H1 (cell line): Measurements from ENCODE around the gene ASF1A. TPM values are rescaled to one million over a fixed set of nuclear protein-coding genes. Genes with fewer than 3 reads are reported as not detected.

Experiments
- CTCF ChIA-PET: fragments of 300-600 bp; sonication (Branson Sonifier 250); formaldehyde crosslinking; loops from one replicate; lab custom pipeline; 2021; ENCODE audit not compliant: partially characterized antibody; lab: Charles Lee
- POLR2A ChIA-PET: fragments of 300-600 bp; sonication (Branson Sonifier 250); formaldehyde crosslinking; loops from one replicate; lab custom pipeline; 2021; ENCODE audit warnings: inconsistent platforms; ENCODE audit not compliant: partially characterized antibody; lab: Charles Lee
- DNase-seq, 2 experiments: peaks; one replicate each; pipeline versions ENCODE4 v3.0.0 to v3.0.0-alpha.2; 2010 to 2022; ENCODE audit warnings: low spot score in 2 of 2, low read depth in 1 of 2, mixed read lengths in 1 of 2
- FAIRE-seq: peaks from 2 replicates; lab custom pipeline; 2011; peaks lifted over from hg19 to GRCh38; lab: Jason Lieb, UNC
- H2AFZ ChIP-seq: 2 replicates; pipeline ENCODE4 v1.8.1; 2012; ENCODE audit warnings: low read length, inconsistent platforms
- H2AK5ac ChIP-seq: 2 replicates; pipeline ENCODE4 v1.6.1; 2013; ENCODE audit warnings: low read depth, low read length
- H2BK120ac ChIP-seq: replicated peaks from 2 replicates; pipeline ENCODE3; 2013; ENCODE audit warnings: low read depth, low read length, inconsistent platforms
- H2BK12ac ChIP-seq: 2 replicates; pipeline ENCODE4 v1.6.1; 2013; ENCODE audit warnings: low read depth, low read length
- H2BK15ac ChIP-seq: 2 replicates; pipeline ENCODE4 v1.6.1; 2013; ENCODE audit warnings: low read length
- H2BK20ac ChIP-seq: 2 replicates; pipeline ENCODE4 v1.6.1; 2013; ENCODE audit warnings: low read length
- H2BK5ac ChIP-seq: 2 replicates; pipeline ENCODE4 v1.6.1; 2013; ENCODE audit warnings: low read depth, low read length
- H3K14ac ChIP-seq: 2 replicates; pipeline ENCODE4 v1.6.1; 2013; ENCODE audit warnings: inconsistent platforms; ENCODE audit not compliant: insufficient read length
- H3K18ac ChIP-seq: 2 replicates; pipeline ENCODE4 v1.6.1; 2013; ENCODE audit warnings: low read length; ENCODE audit errors: extremely low read depth
- H3K23ac ChIP-seq: 2 replicates; pipeline ENCODE4 v1.6.1; 2013; ENCODE audit warnings: inconsistent platforms; ENCODE audit not compliant: insufficient read length
- H3K23me2 ChIP-seq: 2 replicates; pipeline ENCODE4 v1.6.1; 2013; ENCODE audit warnings: low read depth, low read length
- H3K27ac ChIP-seq: 2 replicates; pipeline ENCODE4 v1.6.1; 2011; ENCODE audit warnings: low read depth, low read length, inconsistent platforms
- H3K27me3 ChIP-seq, 4 experiments: replicated peaks in 1 of 4; 1 replicate in 1 of 4; 2 replicates in 3 of 4; pipeline versions ENCODE4 v1.6.1 to v1.8.1; 2011 to 2013; ENCODE audit warnings: low read length in 3 of 4, mild to moderate bottlenecking in 3 of 4, inconsistent platforms in 2 of 4, mixed read lengths in 2 of 4, moderate library complexity in 1 of 4; ENCODE audit not compliant: control insufficient read depth in 3 of 4, insufficient read depth in 3 of 4; ENCODE audit errors: extremely low read depth in 1 of 4
- H3K36me3 ChIP-seq, 4 experiments: 2 replicates each; pipeline versions ENCODE4 v1.6.1 to v1.8.1; 2011 to 2013; ENCODE audit warnings: mild to moderate bottlenecking in 4 of 4, low read length in 3 of 4, moderate library complexity in 2 of 4, control low read depth in 1 of 4, inconsistent platforms in 1 of 4; ENCODE audit not compliant: insufficient read depth in 4 of 4, control insufficient read depth in 2 of 4
- H3K4ac ChIP-seq: replicated peaks from 2 replicates; pipeline ENCODE3; 2013; ENCODE audit warnings: low read length, low read depth, mixed read lengths, inconsistent platforms; ENCODE audit not compliant: insufficient read length
- H3K4me1 ChIP-seq, 4 experiments: replicated peaks in 1 of 4; 1 replicate in 1 of 4; 2 replicates in 3 of 4; pipeline versions ENCODE4 v1.6.1 to v1.8.1; 2011 to 2013; ENCODE audit warnings: low read length in 3 of 4, inconsistent platforms in 2 of 4, mixed read lengths in 1 of 4; ENCODE audit not compliant: insufficient read depth in 4 of 4, control insufficient read depth in 3 of 4
- H3K4me2 ChIP-seq, 2 experiments: 2 replicates each; pipeline versions ENCODE4 v1.6.1 to v1.8.1; 2011 to 2013; ENCODE audit warnings: low read depth in 2 of 2, low read length in 2 of 2, control low read depth in 1 of 2, inconsistent platforms in 1 of 2, mild to moderate bottlenecking in 1 of 2; ENCODE audit not compliant: insufficient read depth in 1 of 2
- H3K4me3 ChIP-seq, 4 experiments: fragments of 200-600, 300-600 bp in 1 of 4; sonication (generic), shearing (Covaris generic), sonication (Bioruptor Twin) in 1 of 4; 2 replicates each; pipeline versions ENCODE4 v1.5.1 to v1.8.1; 2011 to 2016; ENCODE audit warnings: low read length in 4 of 4, low read depth in 3 of 4, control low read depth in 2 of 4, inconsistent platforms in 2 of 4, mild to moderate bottlenecking in 2 of 4, mixed read lengths in 1 of 4, moderate library complexity in 1 of 4; ENCODE audit not compliant: insufficient read depth in 2 of 4; ENCODE audit errors: extremely low read depth in 1 of 4
- H3K56ac ChIP-seq: replicated peaks from 2 replicates; pipeline ENCODE3; 2013; ENCODE audit warnings: low read depth, mild to moderate bottlenecking, mixed read lengths, low read length, inconsistent platforms; ENCODE audit not compliant: insufficient read length
- H3K79me1 ChIP-seq: 2 replicates; pipeline ENCODE4 v1.6.1; 2013; ENCODE audit warnings: low read depth, low read length, control low read depth
- H3K79me2 ChIP-seq, 2 experiments: 2 replicates each; pipeline versions ENCODE4 v1.6.1 to v1.8.1; 2012 to 2013; ENCODE audit warnings: low read length in 2 of 2, mild to moderate bottlenecking in 2 of 2, inconsistent platforms in 1 of 2; ENCODE audit not compliant: insufficient read depth in 2 of 2, control insufficient read depth in 1 of 2
- H3K9ac ChIP-seq, 4 experiments: replicated peaks in 1 of 4; 1 replicate in 1 of 4; 2 replicates in 3 of 4; pipeline versions ENCODE4 v1.6.1 to v1.8.1; 2011 to 2013; ENCODE audit warnings: low read depth in 3 of 4, low read length in 3 of 4, control low read depth in 2 of 4, mild to moderate bottlenecking in 2 of 4, moderate library complexity in 2 of 4, inconsistent platforms in 1 of 4; ENCODE audit errors: extremely low read depth in 1 of 4
- H3K9me3 ChIP-seq, 2 experiments: 2 replicates each; pipeline versions ENCODE4 v1.6.1 to v1.8.1; 2012 to 2013; ENCODE audit warnings: mild to moderate bottlenecking in 2 of 2, moderate library complexity in 2 of 2, control low read depth in 1 of 2, inconsistent platforms in 1 of 2, low read depth in 1 of 2, low read length in 1 of 2, mixed read lengths in 1 of 2; ENCODE audit not compliant: insufficient read depth in 2 of 2
- H4K20me1 ChIP-seq, 2 experiments: replicated peaks in 1 of 2; 2 replicates each; pipeline versions ENCODE3 to v1.8.1; 2011 to 2013; ENCODE audit warnings: inconsistent platforms in 2 of 2, low read length in 2 of 2, mild to moderate bottlenecking in 1 of 2; ENCODE audit not compliant: insufficient read depth in 2 of 2, control insufficient read depth in 1 of 2
- H4K5ac ChIP-seq: 2 replicates; pipeline ENCODE4 v1.6.1; 2013; ENCODE audit warnings: low read length, low read depth, mixed read lengths, inconsistent platforms; ENCODE audit not compliant: insufficient read length
- H4K8ac ChIP-seq: 2 replicates; pipeline ENCODE4 v1.8.0; 2013; ENCODE audit warnings: mild to moderate bottlenecking, moderate library complexity, low read length, inconsistent platforms; ENCODE audit not compliant: insufficient read depth; ENCODE audit errors: extremely low read depth
- H4K91ac ChIP-seq: replicated peaks from 2 replicates; pipeline ENCODE3; 2013; ENCODE audit warnings: low read length, mixed read lengths, inconsistent platforms; ENCODE audit not compliant: insufficient read length
- ASH2L ChIP-seq: fragments of 200-600, 300-600 bp; sonication (generic); IDR thresholded peaks from one replicate; pipeline ENCODE4 v1.7.1; 2017; ENCODE audit warnings: low read length
- BCL11A ChIP-seq, 2 experiments: IDR thresholded peaks; one replicate each; pipeline ENCODE4 v1.6.1; 2011; ENCODE audit warnings: low read depth in 2 of 2, low read length in 2 of 2, mild to moderate bottlenecking in 2 of 2
- CHD1 ChIP-seq: IDR thresholded peaks from 2 replicates; pipeline ENCODE4 v1.6.1; 2012; ENCODE audit warnings: low read depth, low read length, improper control_type of control experiment
- GTF2F1 ChIP-seq: IDR thresholded peaks from 2 replicates; pipeline ENCODE4 v1.6.1; 2012; ENCODE audit warnings: low read depth, low read length, improper control_type of control experiment, borderline replicate concordance
- JUN ChIP-seq: IDR thresholded peaks from 2 replicates; pipeline ENCODE4 v1.6.1; 2011; ENCODE audit warnings: low read depth, mild to moderate bottlenecking, improper control_type of control experiment, low read length
- JUND ChIP-seq: IDR thresholded peaks from 2 replicates; pipeline ENCODE4 v1.6.1; 2011; ENCODE audit warnings: mild to moderate bottlenecking, improper control_type of control experiment, low read length
- KDM1A ChIP-seq: fragments of 200-600, 300-600 bp; sonication (generic); IDR thresholded peaks from 2 replicates; pipeline ENCODE4 v1.7.1; 2016; ENCODE audit warnings: mild to moderate bottlenecking, low read length, borderline replicate concordance
- RFX5 ChIP-seq: IDR thresholded peaks from 2 replicates; pipeline ENCODE4 v1.6.1; 2011; ENCODE audit warnings: low read depth, low read length, improper control_type of control experiment, borderline replicate concordance
- SIRT6 ChIP-seq: IDR thresholded peaks from one replicate; pipeline ENCODE4 v1.7.1; 2012; ENCODE audit warnings: low read length, inconsistent platforms
- SP1 ChIP-seq: IDR thresholded peaks from 2 replicates; pipeline ENCODE4 v1.6.1; 2011; ENCODE audit warnings: low read depth, low read length
- SP4 ChIP-seq: IDR thresholded peaks from 2 replicates; pipeline ENCODE4 v1.6.1; 2012; ENCODE audit warnings: low read length, inconsistent platforms
- SRF ChIP-seq: IDR thresholded peaks from 2 replicates; pipeline ENCODE4 v1.6.1; 2011; ENCODE audit warnings: mild to moderate bottlenecking, low read depth, low read length, moderate library complexity
- TAF7 ChIP-seq: optimal IDR thresholded peaks from 2 replicates; pipeline ENCODE3; 2011; ENCODE audit warnings: low read depth, mild to moderate bottlenecking, inconsistent platforms, low read length, moderate library complexity, borderline replicate concordance
- TBP ChIP-seq: IDR thresholded peaks from 2 replicates; pipeline ENCODE4 v1.6.1; 2011; ENCODE audit warnings: low read depth, low read length, improper control_type of control experiment
- TEAD4 ChIP-seq: IDR thresholded peaks from 2 replicates; pipeline ENCODE4 v1.6.1; 2012; ENCODE audit warnings: low read depth, low read length, inconsistent platforms, mixed read lengths
- WGBS, 2 experiments: shearing (Covaris generic) in 1 of 2; methylation state at CpG; one replicate each; pipeline versions ENCODE4 v1.1.6 to v1.1.7; 2013 to 2015; ENCODE audit warnings: low lambda C conversion rate in 2 of 2, mixed read lengths in 2 of 2, inconsistent platforms in 1 of 2, low coverage in 1 of 2, missing lambda C conversion rate in 1 of 2; ENCODE audit not compliant: insufficient replicate concordance in 2 of 2, insufficient coverage in 1 of 2, insufficient read length in 1 of 2; ENCODE audit errors: extremely low coverage in 1 of 2, missing lambda C conversion rate in 1 of 2; 5-methylcytosine and 5-hydroxymethylcytosine counted together
- polyA plus RNA-seq, 7 experiments: library from polyadenylated mRNA; depleted of rRNA in 3 of 7; stranded (reverse) in 5 of 7; unstranded in 2 of 7; fragments of >200 nt in 5 of 7; fragments of 200-250 nt in 2 of 7; gene quantifications; 1 replicate in 5 of 7; 2 replicates in 1 of 7; 4 replicates in 1 of 7; pipeline versions ENCODE4 v1.2.1 to v1.2.3, GENCODE V29; 2011 to 2013; ENCODE audit warnings: missing spikeins in 2 of 7, mixed read lengths in 2 of 7
- total RNA-seq: library from RNA; stranded (reverse); fragmentation: NEBNext Ultra II Directional; extraction: Animal tissue kit (Norgen Biotek cat#: 25700); gene quantifications from 2 replicates; pipeline ENCODE4 v1.2.1, GENCODE V29; 2021
- TF ChIP-seq, protein P1 (sequence below): IDR thresholded peaks from 2 replicates; pipeline ENCODE4 v1.6.1; 2012; ENCODE audit warnings: inconsistent platforms

ASF1A gene
- total and polyA plus RNA-seq, 2 of the 8 experiments (the other 6 are each of a cell fraction or from before 2014, with no cell fraction given): 11.4 to 50.2 TPM

DNA sequence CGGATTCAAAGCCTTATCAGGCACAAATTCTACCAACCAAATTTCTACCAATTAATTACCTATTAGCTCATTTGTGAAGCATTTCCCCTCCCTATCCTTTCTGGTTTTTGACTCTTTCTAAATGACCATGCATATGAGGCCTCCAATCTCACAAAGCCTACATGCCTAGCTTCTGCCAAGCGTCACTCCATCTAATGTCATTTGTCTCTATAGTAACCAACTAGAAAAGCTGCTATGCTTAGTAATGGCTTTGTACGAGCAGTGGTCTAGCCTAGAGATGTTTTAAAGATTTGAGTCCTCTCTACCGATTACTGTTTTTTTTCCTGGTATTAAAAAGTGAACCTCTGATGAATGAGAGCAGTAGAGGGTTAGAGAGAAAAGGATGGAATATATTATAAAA lies 4.8 kb upstream of the ASF1A start:
- Histone ChIP-seq H2AK5ac (no peak overlapping the region), H4K5ac (no peak overlapping the region), H2BK120ac (no peak overlapping the region), H3K23me2 (0 out of 2 replicates have a peak, but pooled peaks cover 2% of the 10 kb centered on the region), H4K91ac (no peak overlapping the region), H2BK12ac (no peak overlapping the region), H3K36me3 (no peaks in the 10 kb centered on the region), H3K27me3 (no peaks in the 10 kb centered on the region), H4K20me1 (no peaks in the 10 kb centered on the region), H2BK20ac (no peak overlapping the region), H3K4me3 (no peak overlapping the region), H3K23ac (no peak overlapping the region), H3K79me2 (peaks cover 0 to 15% of the 10 kb centered on the region in 2 experiments; a peak in 3 of 4 replicates), H2BK5ac (no peak overlapping the region), H4K8ac (no peak overlapping the region), H2BK15ac (no peak overlapping the region), H3K27ac (no peak overlapping the region), H3K9ac (no peak overlapping the region), H3K4me1 (peaks cover 2 to 8% (median 3%) of the 10 kb centered on the region in 4 experiments; a peak in 4 of 7 replicates), H3K56ac (no peak overlapping the region), H3K79me1 (no peaks in the 10 kb centered on the region; the same call in 1 of the 2 replicates), H3K4ac (no peak overlapping the region), H3K14ac (no peak overlapping the region), H2AFZ (no peak overlapping the region), H3K9me3 (no peaks in the 10 kb centered on the region), H3K18ac (no peak overlapping the region), H3K4me2 (no peak overlapping the region)
- POLR2A ChIA-PET: no interaction called here
- 86% methylated on average over 4 of the region's 4 CpGs; no CpG with 5 or more reads in 1 of the 2 experiments for WGBS, 2 experiments
- CTCF ChIA-PET: interaction anchor here (0.6 to 2.5 kb wide), 8 partner anchors 8 to 1207 kb away, joined by 3 to 10 read pairs (median 4); no protein-coding TSS in a partner anchor
- FAIRE-seq: no peak
- DNase-seq: no peak
- TF ChIP-seq JUND: no peak
- no peak for TF ChIP-seq BCL11A (IDR thresholded peaks at IDR 0.05; ENCODE audit: low read depth in 2 of 2, low read length in 2 of 2)
- no peak for TF ChIP-seq TAF7
- TF ChIP-seq SIRT6: no peak
- no peak for TF ChIP-seq ASH2L
- no peak for TF ChIP-seq TBP
- TF ChIP-seq CHD1: no peak
- no peak for TF ChIP-seq SP4
- no peak for TF ChIP-seq SP1
- TF ChIP-seq KDM1A: no peak
- TF ChIP-seq SRF: no peak
- TF ChIP-seq TEAD4: no peak
- no peak for TF ChIP-seq JUN
- TF ChIP-seq, protein P1, sequence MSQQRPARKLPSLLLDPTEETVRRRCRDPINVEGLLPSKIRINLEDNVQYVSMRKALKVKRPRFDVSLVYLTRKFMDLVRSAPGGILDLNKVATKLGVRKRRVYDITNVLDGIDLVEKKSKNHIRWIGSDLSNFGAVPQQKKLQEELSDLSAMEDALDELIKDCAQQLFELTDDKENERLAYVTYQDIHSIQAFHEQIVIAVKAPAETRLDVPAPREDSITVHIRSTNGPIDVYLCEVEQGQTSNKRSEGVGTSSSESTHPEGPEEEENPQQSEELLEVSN: no peak
- no peak for TF ChIP-seq RFX5
- no peak for TF ChIP-seq GTF2F1
